Measurements from ENCODE around the gene BSND. TPM values are rescaled to one million over a fixed set of nuclear protein-coding genes. Genes with fewer than 3 reads are reported as not detected.

Gene BSND
- total RNA-seq, 1 donor from 2014 or later, result not detected

DNA sequence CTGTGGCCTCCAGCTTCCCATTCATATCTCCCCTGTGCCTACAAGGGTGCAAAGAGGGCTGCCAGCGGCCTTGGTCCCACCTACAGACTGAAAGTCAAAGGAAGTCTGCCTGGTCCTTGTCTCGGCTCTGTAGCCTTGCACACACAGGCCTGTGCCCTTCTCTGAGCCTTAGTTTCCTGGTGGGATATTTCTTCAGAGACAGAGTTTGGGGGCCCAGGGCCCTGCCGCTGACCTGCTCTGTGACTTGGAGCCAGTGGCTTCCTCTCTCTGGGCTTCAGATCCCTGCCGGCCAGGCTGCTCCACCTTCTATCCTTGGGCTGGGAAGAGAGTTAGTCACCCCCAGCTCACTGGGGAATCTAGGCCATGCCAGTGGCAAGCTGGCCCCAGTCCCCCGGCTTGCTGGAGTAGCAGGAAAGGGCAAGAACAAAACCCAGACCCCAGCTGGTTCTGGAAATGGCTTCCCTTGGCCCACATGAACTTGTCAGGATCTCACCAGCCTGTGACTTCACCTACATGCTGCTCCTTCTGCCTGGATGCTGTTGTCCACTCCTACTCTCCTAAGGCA, 19.3 kb upstream of the BSND start:
- intact Hi-C loops (cut with micrococcal nuclease), result no loop called here
- no peak overlapping the region for H3K27ac Mint-ChIP-seq

DNA sequence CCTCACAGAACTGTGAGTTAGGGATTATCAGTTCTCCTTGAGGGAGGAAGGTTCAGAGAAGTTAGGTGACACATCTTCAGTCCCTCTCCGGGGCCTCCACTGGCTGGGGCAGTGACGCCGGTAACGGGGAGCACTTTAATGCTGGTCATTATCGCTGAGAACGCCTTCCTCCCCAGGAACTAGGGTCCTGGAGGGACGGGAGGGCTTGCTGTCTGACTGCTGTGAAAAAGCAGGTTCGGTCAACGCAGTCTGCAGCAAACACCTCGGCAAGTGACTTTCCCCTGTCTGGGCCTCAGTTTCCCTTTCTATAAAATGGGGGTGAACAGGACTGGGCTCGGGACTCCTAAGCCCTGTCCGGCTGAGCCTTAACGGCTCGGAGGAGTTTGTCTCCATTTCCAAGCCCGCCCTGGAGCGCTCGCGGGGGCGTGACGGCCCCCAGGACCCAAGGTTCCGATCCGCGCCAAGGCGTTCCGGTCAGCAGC, 18.6 kb upstream of the BSND start:
- H3K9me3 Mint-ChIP-seq, result no peaks in the 10 kb centered on the region
- no peaks in the 10 kb centered on the region for H3K36me3 Mint-ChIP-seq (ENCODE audit: low read depth)
- DNase-seq (ENCODE audit: low spot score), result no peak
- no peak overlapping the region for H3K4me3 Mint-ChIP-seq (ENCODE audit: low read depth)
- H3K27me3 Mint-ChIP-seq (ENCODE audit: low read depth), result peaks cover 49% of the 10 kb centered on the region
- H3K27ac Mint-ChIP-seq, result no peak overlapping the region
- H3K4me1 Mint-ChIP-seq (ENCODE audit: low read depth), result no peaks in the 10 kb centered on the region
- intact Hi-C loops (cut with micrococcal nuclease), result no loop called here

More for the DNA sequence above, 19.3 kb upstream of the BSND start:
- Mint-ChIP-seq H3K9me3 (no peaks in the 10 kb centered on the region), H3K4me1 (ENCODE audit: low read depth) (no peaks in the 10 kb centered on the region), H3K36me3 (ENCODE audit: low read depth) (no peaks in the 10 kb centered on the region), H3K27me3 (ENCODE audit: low read depth) (peaks cover 50% of the 10 kb centered on the region), H3K4me3 (ENCODE audit: low read depth) (no peak overlapping the region)
- no peak for DNase-seq (ENCODE audit: low spot score)

DNA sequence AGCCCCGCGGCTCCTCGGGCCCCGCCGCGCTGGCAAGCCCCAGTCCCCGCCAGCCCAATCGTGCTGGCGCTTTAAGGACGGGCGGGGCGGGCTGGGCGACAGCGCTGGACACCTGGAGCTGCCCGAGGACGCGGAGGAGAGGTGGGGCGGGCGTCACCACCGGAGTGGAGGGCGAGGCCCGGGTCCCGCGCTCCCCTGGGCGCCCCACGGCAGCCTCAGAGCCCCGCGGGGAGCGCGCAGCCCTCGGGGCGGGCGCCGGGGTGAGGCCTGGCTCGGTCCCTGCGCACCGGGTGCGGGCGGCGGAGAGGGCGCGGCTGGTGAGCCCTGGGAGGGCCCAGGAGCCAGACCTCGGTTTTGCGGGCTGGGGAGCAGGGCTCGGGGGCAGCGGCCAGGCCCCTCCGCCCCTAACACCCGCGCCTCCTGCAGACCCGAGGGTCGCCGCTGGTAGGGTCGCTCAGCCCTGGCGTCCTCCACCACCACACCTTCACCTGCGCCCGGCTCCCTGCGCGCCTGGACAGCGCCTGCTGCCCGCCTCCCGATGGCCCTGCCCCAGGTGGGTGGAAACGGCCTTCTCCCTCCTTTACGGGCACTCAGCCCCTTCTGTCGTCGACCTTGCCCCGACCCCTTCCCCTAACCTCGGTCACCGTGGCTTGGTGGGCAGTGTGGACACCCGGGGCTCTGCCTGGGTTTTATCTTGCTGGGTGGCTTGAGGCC, 18.0 kb upstream of the BSND start, which contains the start of gene TMEM61:
Gene TMEM61 (plus strand): TSS at position 101 of the 714 bp plus-strand sequence. CDS start 438 bp downstream, at position 539.
- Mint-ChIP-seq H3K27ac (no peak within 1 kb of the TSS), H3K36me3 (ENCODE audit: low read depth) (no peaks in the 10 kb centered on the region), H3K4me3 (ENCODE audit: low read depth) (no peak within 1 kb of the TSS), H3K27me3 (ENCODE audit: low read depth) (peaks cover 43% of the 10 kb centered on the region), H3K4me1 (ENCODE audit: low read depth) (no peaks in the 10 kb centered on the region), H3K9me3 (no peaks in the 10 kb centered on the region)
- DNase-seq (ENCODE audit: low spot score), result no peak
- intact Hi-C loops (cut with micrococcal nuclease), result no loop called here

DNA sequence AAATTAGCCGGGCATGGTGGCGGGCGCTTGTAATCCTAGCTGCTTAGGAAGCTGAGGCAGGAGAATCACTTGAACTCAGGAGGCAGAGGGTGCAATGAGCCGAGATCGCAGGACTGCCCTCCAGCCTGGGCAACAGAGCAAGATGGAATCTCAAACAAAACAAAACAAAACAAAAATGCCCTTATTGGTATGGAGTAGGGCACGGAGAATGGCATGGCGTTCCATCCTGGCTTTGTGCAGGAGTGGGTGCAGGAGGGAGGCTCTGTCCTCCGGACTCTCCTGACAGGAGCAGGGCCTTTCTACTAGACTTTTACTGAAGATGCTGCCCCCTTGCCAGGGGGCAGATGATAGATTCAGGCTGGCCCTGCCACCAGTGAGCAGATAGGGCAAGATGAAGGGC, 17.3 kb upstream of the BSND start:
- no peaks in the 10 kb centered on the region for H3K4me1 Mint-ChIP-seq (ENCODE audit: low read depth)
- no peak for DNase-seq (ENCODE audit: low spot score)
- peaks cover 42% of the 10 kb centered on the region for H3K27me3 Mint-ChIP-seq (ENCODE audit: low read depth)
- H3K9me3 Mint-ChIP-seq, result no peaks in the 10 kb centered on the region
- H3K36me3 Mint-ChIP-seq (ENCODE audit: low read depth), result no peaks in the 10 kb centered on the region
- no peak overlapping the region for H3K27ac Mint-ChIP-seq
- intact Hi-C loops (cut with micrococcal nuclease), result no loop called here
- H3K4me3 Mint-ChIP-seq (ENCODE audit: low read depth), result no peak overlapping the region

DNA sequence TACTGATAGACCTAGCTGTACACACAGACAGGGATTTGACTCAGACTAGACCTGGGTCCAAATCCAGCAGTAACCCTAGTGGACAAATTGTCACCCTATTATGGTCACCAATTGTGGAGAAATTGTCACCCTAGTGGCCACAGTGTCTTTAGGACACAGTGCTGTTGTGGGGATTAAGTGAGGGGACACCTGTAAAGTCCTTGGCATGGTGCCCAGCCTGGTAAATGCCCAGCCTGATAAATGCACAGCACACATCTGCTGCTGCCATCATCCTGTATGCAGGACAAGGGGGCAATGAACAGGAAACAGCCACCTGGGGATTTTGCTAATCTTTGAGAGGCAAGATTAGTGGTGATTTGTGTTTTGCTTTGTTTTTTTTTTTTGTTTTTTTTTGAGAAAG, 16.0 kb upstream of the BSND start:
- no peaks in the 10 kb centered on the region for H3K4me1 Mint-ChIP-seq (ENCODE audit: low read depth)
- H3K27ac Mint-ChIP-seq, result no peak overlapping the region
- peaks cover 40% of the 10 kb centered on the region for H3K27me3 Mint-ChIP-seq (ENCODE audit: low read depth)
- H3K9me3 Mint-ChIP-seq, result no peaks in the 10 kb centered on the region
- DNase-seq (ENCODE audit: low spot score), result no peak
- H3K4me3 Mint-ChIP-seq (ENCODE audit: low read depth), result no peak overlapping the region
- intact Hi-C loops (cut with micrococcal nuclease), result no loop called here
- no peaks in the 10 kb centered on the region for H3K36me3 Mint-ChIP-seq (ENCODE audit: low read depth)

DNA sequence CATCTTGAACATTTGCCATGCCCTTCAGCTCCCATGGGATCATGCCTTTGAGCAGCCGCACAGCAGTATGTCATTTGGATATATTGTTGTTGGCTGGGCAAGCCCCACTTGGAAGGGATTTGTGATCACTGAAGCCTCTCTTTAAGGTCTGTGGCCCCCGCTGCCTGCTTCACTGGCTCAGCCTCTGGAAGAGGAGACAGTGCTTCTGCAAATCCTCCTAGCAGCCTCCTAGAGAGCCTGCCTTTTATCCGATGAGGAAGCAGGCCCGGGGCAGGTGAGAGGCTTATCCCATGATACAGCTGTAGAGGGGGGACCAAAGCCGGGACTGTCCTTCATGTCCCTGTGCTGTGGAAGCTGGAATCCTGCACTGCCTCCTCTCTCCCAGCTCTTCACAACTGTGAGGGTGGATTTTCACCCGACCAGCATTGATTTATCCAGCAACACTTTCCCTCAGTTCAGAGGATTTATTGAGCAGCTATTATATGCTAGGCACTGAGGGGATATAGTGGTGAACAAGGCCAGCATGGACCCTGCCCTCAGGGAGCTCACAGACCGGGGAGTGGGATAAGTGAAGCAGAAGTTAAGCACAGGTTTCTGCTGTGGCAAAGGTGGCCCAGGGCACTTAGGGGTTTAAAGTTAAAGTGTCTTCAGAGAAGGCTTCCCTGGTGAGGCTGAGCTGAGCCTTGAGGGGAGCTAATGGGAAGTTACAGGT, 14.4 kb upstream of the BSND start:
- Mint-ChIP-seq H3K4me3 (ENCODE audit: low read depth) (no peak overlapping the region), H3K9me3 (no peaks in the 10 kb centered on the region), H3K4me1 (ENCODE audit: low read depth) (no peaks in the 10 kb centered on the region), H3K27ac (no peak overlapping the region), H3K36me3 (ENCODE audit: low read depth) (no peaks in the 10 kb centered on the region), H3K27me3 (ENCODE audit: low read depth) (peaks cover 30% of the 10 kb centered on the region)
- no peak for DNase-seq (ENCODE audit: low spot score)
- intact Hi-C loops (cut with micrococcal nuclease), result no loop called here

DNA sequence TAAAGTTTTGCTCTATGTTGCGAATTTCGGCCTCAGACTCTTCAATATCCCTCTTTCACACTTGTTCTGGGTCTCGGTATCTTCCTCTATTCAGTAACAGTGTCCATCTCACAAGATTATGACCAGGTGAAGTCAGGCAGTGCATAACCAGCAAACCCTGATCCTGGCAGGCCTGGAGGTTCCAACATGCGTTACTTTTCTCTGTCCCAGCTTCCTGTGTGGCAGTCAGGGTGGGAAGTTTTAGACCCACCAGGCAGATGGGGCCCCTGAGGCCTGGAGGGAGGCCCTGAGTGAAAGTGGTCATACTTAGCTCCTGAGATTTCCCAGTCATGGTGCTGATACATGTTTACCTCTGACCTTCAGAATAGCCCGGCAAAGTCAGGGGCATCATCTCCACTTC, 13.2 kb upstream of the BSND start:
- DNase-seq (ENCODE audit: low spot score), result no peak
- no peaks in the 10 kb centered on the region for H3K4me1 Mint-ChIP-seq (ENCODE audit: low read depth)

DNA sequence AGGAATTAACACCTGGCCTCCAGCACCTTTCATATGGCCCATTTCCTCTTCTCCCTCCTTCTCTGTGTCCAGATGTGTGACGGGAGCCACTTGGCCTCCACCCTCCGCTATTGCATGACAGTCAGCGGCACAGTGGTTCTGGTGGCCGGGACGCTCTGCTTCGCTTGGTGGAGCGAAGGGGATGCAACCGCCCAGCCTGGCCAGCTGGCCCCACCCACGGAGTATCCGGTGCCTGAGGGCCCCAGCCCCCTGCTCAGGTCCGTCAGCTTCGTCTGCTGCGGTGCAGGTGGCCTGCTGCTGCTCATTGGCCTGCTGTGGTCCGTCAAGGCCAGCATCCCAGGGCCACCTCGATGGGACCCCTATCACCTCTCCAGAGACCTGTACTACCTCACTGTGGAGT, 12.7 kb upstream of the BSND start:
- intact Hi-C loops (cut with micrococcal nuclease), result no loop called here
- Mint-ChIP-seq H3K4me1 (ENCODE audit: low read depth) (no peaks in the 10 kb centered on the region), H3K9me3 (no peaks in the 10 kb centered on the region), H3K27ac (no peak overlapping the region), H3K4me3 (ENCODE audit: low read depth) (no peak overlapping the region), H3K27me3 (ENCODE audit: low read depth) (peaks cover 20% of the 10 kb centered on the region), H3K36me3 (ENCODE audit: low read depth) (no peaks in the 10 kb centered on the region)
- DNase-seq (ENCODE audit: low spot score), result no peak

More for the DNA sequence above, 13.2 kb upstream of the BSND start:
- Mint-ChIP-seq H3K27ac (no peak overlapping the region), H3K4me3 (ENCODE audit: low read depth) (no peak overlapping the region), H3K36me3 (ENCODE audit: low read depth) (no peaks in the 10 kb centered on the region), H3K9me3 (no peaks in the 10 kb centered on the region), H3K27me3 (ENCODE audit: low read depth) (peaks cover 22% of the 10 kb centered on the region)
- intact Hi-C loops (cut with micrococcal nuclease), result no loop called here

DNA sequence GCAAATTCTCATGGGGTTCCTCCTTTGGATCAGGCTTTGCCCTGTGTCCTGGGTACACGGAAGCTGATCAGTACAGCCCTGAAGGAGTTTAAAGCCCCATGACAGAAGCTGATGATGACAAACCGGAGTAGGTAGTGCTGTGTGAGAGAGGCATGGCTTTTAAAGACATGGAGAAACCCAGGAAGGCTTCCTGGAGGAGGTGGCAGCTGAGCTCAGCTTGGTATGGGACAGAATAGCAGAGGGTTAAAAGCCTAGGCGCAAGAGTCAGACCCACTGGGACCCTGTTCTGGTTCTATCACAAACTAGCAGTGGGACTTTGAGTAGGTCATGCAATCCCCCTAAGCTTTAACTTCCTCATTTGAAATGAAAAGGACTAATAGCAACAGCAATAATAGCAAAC, 12.2 kb upstream of the BSND start:
- Mint-ChIP-seq H3K36me3 (ENCODE audit: low read depth) (no peaks in the 10 kb centered on the region), H3K27me3 (ENCODE audit: low read depth) (peaks cover 15% of the 10 kb centered on the region), H3K27ac (no peak overlapping the region), H3K4me3 (ENCODE audit: low read depth) (no peak overlapping the region), H3K4me1 (ENCODE audit: low read depth) (no peaks in the 10 kb centered on the region), H3K9me3 (no peaks in the 10 kb centered on the region)
- intact Hi-C loops (cut with micrococcal nuclease), result no loop called here
- no peak for DNase-seq (ENCODE audit: low spot score)

DNA sequence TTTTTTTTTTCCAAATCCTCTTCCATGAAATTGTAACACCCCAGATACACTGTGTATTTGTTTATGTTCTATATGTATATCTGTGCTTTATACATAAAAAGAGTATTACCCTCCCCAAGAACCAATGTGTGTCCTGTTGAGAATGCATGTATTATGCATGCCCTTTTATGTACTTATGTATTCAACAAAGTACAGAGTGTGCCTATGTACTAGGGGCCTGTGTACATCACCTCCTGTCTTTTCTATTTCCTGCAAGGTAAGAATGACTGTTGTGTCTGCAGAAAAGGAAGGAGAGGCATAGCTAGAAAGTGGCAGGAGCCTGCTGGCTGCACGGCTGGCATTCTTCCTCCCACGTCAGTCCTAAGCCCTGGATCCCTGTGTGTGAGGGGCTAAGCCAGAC, 11.3 kb upstream of the BSND start:
- Mint-ChIP-seq H3K27me3 (ENCODE audit: low read depth) (peaks cover 9% of the 10 kb centered on the region), H3K4me3 (ENCODE audit: low read depth) (no peak overlapping the region), H3K9me3 (no peaks in the 10 kb centered on the region), H3K36me3 (ENCODE audit: low read depth) (no peaks in the 10 kb centered on the region), H3K4me1 (ENCODE audit: low read depth) (no peaks in the 10 kb centered on the region), H3K27ac (no peak overlapping the region)
- DNase-seq (ENCODE audit: low spot score), result no peak
- intact Hi-C loops (cut with micrococcal nuclease), result no loop called here

DNA sequence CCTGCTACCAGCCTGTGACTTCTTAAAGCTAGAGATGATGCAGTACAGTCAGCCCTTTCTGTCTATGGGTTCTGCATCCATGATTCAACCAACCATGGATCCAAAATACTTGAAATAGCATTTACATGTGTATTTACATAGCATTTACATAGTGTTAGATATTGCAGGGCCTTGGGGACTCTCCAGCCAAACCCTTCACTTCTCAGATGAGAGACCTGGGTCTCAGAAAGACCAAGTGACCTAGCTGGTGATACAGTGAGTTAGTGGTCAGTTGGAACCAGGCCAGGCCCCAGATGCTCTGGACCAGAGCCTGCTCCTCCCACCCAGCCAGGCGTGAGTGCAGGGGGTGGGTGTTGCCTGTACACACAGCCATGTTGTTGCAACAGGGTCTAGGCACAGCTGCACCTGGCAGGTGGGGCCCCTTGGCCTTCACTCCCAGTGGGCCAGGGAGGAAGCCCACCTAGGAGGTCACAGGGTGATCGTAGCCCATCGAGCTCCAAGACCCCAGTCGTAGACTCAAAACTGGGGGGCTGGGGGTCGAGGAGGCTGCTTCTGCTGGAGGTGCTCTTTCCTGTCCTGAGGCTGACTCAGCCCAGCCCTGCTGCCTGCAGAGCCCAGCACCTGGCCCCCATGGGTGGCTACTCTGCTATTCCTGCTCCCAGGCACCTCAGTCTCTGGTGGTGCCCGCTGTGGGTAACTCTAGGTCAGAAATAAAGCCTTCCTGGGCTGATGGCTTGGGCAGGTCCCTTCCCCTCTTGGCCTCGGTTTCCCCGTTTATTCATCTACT, 10.6 kb upstream of the BSND start:
- H3K9me3 Mint-ChIP-seq, result no peaks in the 10 kb centered on the region
- H3K4me3 Mint-ChIP-seq (ENCODE audit: low read depth), result no peak overlapping the region
- H3K27me3 Mint-ChIP-seq (ENCODE audit: low read depth), result peaks cover 7% of the 10 kb centered on the region
- no peak for DNase-seq (ENCODE audit: low spot score)
- intact Hi-C loops (cut with micrococcal nuclease), result no loop called here
- H3K4me1 Mint-ChIP-seq (ENCODE audit: low read depth), result no peaks in the 10 kb centered on the region
- no peaks in the 10 kb centered on the region for H3K36me3 Mint-ChIP-seq (ENCODE audit: low read depth)
- no peak overlapping the region for H3K27ac Mint-ChIP-seq

DNA sequence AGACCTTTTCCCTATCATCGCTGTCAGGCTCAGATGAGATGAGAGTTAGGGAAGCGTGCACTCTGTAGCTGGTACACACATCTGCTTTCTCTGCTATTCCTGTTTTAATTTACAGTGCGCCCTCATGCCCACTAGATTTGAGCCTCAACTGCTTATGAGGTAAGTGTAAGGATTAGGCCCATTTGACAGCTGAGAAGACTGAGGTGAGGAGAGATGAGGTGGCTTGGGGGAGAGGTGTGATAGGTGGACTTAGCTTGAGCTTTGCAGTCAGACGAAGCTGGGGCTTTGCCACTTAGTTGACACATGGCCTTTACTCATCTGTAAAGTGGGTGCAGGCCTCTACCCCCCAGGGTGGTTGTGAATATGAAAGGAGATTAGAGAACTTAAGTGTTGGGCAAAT, 9.8 kb upstream of the BSND start:
- Mint-ChIP-seq H3K36me3 (ENCODE audit: low read depth) (no peaks in the 10 kb centered on the region), H3K27ac (no peak overlapping the region), H3K27me3 (ENCODE audit: low read depth) (peaks cover 2% of the 10 kb centered on the region), H3K4me1 (ENCODE audit: low read depth) (no peaks in the 10 kb centered on the region), H3K9me3 (no peaks in the 10 kb centered on the region), H3K4me3 (ENCODE audit: low read depth) (no peak overlapping the region)
- intact Hi-C loops (cut with micrococcal nuclease), result no loop called here
- no peak for DNase-seq (ENCODE audit: low spot score)
